Measurements from ENCODE around the gene AFAP1L2.

DNA sequence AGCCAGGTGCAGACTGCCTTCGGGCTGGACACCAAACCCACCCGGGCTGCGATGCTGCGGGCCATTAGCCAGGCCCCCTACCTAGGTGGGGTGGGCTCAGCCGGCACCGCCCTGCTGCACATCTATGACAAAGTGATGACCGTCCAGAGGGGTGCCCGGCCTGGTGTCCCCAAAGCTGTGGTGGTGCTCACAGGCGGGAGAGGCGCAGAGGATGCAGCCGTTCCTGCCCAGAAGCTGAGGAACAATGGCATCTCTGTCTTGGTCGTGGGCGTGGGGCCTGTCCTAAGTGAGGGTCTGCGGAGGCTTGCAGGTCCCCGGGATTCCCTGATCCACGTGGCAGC is 115.2 kb downstream of the AFAP1L2 start:
- no peak for TF ChIP-seq POLR2A (IDR thresholded peaks at IDR 0.05)
- TF ChIP-seq, protein P1, sequence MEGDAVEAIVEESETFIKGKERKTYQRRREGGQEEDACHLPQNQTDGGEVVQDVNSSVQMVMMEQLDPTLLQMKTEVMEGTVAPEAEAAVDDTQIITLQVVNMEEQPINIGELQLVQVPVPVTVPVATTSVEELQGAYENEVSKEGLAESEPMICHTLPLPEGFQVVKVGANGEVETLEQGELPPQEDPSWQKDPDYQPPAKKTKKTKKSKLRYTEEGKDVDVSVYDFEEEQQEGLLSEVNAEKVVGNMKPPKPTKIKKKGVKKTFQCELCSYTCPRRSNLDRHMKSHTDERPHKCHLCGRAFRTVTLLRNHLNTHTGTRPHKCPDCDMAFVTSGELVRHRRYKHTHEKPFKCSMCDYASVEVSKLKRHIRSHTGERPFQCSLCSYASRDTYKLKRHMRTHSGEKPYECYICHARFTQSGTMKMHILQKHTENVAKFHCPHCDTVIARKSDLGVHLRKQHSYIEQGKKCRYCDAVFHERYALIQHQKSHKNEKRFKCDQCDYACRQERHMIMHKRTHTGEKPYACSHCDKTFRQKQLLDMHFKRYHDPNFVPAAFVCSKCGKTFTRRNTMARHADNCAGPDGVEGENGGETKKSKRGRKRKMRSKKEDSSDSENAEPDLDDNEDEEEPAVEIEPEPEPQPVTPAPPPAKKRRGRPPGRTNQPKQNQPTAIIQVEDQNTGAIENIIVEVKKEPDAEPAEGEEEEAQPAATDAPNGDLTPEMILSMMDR (IDR thresholded peaks at IDR 0.05), result no peak
- TF ChIP-seq EP300 (IDR thresholded peaks at IDR 0.05), result no peak

Data from stomach (tissue), 4 donors.